Omental fat pad (tissue), 4 donors: ENCODE results near the gene EMILIN2. TPM values are rescaled to one million over a fixed set of nuclear protein-coding genes. Genes with fewer than 3 reads are reported as not detected.

Source experiments
- ATAC-seq: fragments of 150-250 bp; one replicate; pipeline ENCODE4 v1.9.1; 2016; ENCODE audit warnings: mild to moderate bottlenecking, moderate library complexity; ENCODE audit not compliant: low FRiP score
- DNase-seq: peaks from one replicate; pipeline ENCODE4 v3.0.0-alpha.2; 2019; ENCODE audit warnings: low spot score
- total RNA-seq, 4 donors: library from RNA; depleted of rRNA; stranded (reverse); fragments of >200 nt; gene quantifications; one replicate each; pipeline ENCODE4 v1.1.0, GENCODE V29; 2016
- TF ChIP-seq, protein P1 (sequence below), 3 donors: fragments of 450-650 bp; IDR thresholded peaks; one replicate each; pipeline ENCODE4 v1.5.1; 2016 to 2017; ENCODE audit warnings: antibody characterized with exemption in 3 of 3, mild to moderate bottlenecking in 3 of 3, moderate library complexity in 2 of 3

EMILIN2 gene
- total RNA-seq, 4 donors from 2014 or later, result 33.9 to 56.4 (median 52.9) TPM

GRCh38 chr18:2923464-2923863 lies 76.7 kb downstream of the EMILIN2 start:
- DNase-seq (no peak), ATAC-seq (no peak)
- TF ChIP-seq, protein P1, sequence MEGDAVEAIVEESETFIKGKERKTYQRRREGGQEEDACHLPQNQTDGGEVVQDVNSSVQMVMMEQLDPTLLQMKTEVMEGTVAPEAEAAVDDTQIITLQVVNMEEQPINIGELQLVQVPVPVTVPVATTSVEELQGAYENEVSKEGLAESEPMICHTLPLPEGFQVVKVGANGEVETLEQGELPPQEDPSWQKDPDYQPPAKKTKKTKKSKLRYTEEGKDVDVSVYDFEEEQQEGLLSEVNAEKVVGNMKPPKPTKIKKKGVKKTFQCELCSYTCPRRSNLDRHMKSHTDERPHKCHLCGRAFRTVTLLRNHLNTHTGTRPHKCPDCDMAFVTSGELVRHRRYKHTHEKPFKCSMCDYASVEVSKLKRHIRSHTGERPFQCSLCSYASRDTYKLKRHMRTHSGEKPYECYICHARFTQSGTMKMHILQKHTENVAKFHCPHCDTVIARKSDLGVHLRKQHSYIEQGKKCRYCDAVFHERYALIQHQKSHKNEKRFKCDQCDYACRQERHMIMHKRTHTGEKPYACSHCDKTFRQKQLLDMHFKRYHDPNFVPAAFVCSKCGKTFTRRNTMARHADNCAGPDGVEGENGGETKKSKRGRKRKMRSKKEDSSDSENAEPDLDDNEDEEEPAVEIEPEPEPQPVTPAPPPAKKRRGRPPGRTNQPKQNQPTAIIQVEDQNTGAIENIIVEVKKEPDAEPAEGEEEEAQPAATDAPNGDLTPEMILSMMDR (IDR thresholded peaks at IDR 0.05), result no peak

DNA sequence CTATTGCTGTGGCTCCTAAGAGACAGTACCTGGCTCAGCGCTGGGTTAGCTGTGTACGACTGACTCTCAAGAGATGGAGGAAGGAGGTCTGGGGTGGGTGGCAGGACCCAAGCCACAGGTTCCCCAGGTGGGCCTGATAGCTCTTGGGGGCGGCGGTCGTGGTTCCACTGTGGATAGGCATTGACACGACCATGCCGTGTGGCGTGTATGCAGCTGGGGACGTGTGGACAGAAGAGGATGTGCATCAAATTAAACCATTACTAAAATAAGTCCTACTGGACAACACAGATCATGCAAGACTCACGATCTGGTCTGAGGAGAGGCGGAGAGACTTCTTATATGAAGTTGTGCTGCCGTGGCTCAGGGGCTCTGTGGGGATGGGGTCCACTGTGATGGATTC lies 78.1 kb downstream of the EMILIN2 start:
- TF ChIP-seq, protein P1 (IDR thresholded peaks at IDR 0.05), result no peak
- no peak for ATAC-seq
- DNase-seq, result no peak

- no peak for ATAC-seq
- TF ChIP-seq, protein P1 (IDR thresholded peaks at IDR 0.05), result no peak
These were observed 79.7 kb downstream of the EMILIN2 start for GRCh38 chr18:2926528-2926927.

GRCh38 chr18:2927745-2928144 lies 80.9 kb downstream of the EMILIN2 start:
- ATAC-seq (no peak), DNase-seq (no peak)
- TF ChIP-seq, protein P1 (IDR thresholded peaks at IDR 0.05), result no peak

More at GRCh38 chr18:2926528-2926927, 79.7 kb downstream of the EMILIN2 start:
- no peak for DNase-seq

- no peak for ATAC-seq
- TF ChIP-seq, protein P1 (IDR thresholded peaks at IDR 0.05), result no peak
- DNase-seq, result no peak
These were observed 85.7 kb downstream of the EMILIN2 start for GRCh38 chr18:2932247-2933181.

DNA sequence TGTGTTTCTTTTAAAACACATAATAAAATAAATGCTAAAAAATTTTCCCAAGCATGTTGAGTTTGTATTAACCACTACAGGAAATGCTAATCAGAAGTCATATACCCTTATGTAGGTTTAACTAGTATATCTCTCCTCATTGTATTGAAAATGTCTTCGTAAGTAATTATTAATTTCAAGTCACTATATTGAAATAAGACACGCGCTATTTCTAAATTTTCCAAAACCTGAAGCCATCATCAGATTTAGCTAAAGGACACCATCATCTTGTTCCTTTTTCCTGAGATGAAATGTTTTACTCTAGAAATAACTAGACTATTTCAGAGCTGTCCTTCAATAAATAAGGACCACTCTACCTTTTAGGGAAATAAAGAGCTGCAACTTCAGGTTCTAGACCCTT lies 87.2 kb downstream of the EMILIN2 start:
- ATAC-seq, result no peak
- no peak for DNase-seq
- TF ChIP-seq, protein P1 (IDR thresholded peaks at IDR 0.05), result no peak
